Panc1 (cell line): ENCODE data around the gene HFE. TPM values are rescaled to one million over a fixed set of nuclear protein-coding genes. Genes with fewer than 3 reads are reported as not detected.

ENCODE experiments used
- ATAC-seq: fragments of 200-7000 bp; cut with Tn5 transposase; 2 replicates; pipeline ENCODE4 v1.9.1; 2020; ENCODE audit warnings: mild to moderate bottlenecking, moderate library complexity
- BruUV-seq: library from RNA; stranded (reverse); fragments of 400-500 nt; replicated peaks from 2 replicates; lab custom pipeline; 2021; lab: Mats Ljungman, UMichigan
- CTCF ChIA-PET: fragments of 300-600 bp; sonication (Branson Sonifier 250); formaldehyde crosslinking; loops from one replicate; lab custom pipeline; 2022; ENCODE audit warnings: antibody characterized with exemption; lab: Charles Lee
- POLR2A ChIA-PET: fragments of 300-600 bp; sonication (Branson Sonifier 250); formaldehyde crosslinking; loops from one replicate; lab custom pipeline; 2022; ENCODE audit warnings: antibody characterized with exemption; lab: Charles Lee
- DNase-seq: peaks from one replicate; pipeline ENCODE4 v3.0.0-alpha.2; 2010; ENCODE audit warnings: low read depth, low spot score
- H3K27ac ChIP-seq: 2 replicates; pipeline ENCODE4 v1.5.1; 2011; ENCODE audit warnings: mild to moderate bottlenecking, low read length, inconsistent platforms
- H3K27me3 ChIP-seq: fragments of 200-500 bp; sonication (Bioruptor generic); 2 replicates; pipeline ENCODE4 v1.6.0; 2014; ENCODE audit warnings: low read length, inconsistent platforms; ENCODE audit not compliant: control insufficient read depth, insufficient read depth
- H3K36me3 ChIP-seq: fragments of 200-500 bp; sonication (Bioruptor generic); 2 replicates; pipeline ENCODE4 v1.5.1; 2014; ENCODE audit warnings: inconsistent platforms, mild to moderate bottlenecking, low read length, moderate library complexity; ENCODE audit not compliant: control insufficient read depth, insufficient read depth
- H3K4me1 ChIP-seq: 2 replicates; pipeline ENCODE4 v1.5.1; 2011; ENCODE audit warnings: inconsistent platforms, mild to moderate bottlenecking, low read length, moderate library complexity; ENCODE audit not compliant: control insufficient read depth, insufficient read depth
- H3K4me3 ChIP-seq, 2 experiments: 2 replicates each; pipeline ENCODE4 v1.5.1; 2011 to 2012; ENCODE audit warnings: low read depth in 2 of 2, low read length in 2 of 2, mild to moderate bottlenecking in 2 of 2, inconsistent platforms in 1 of 2, moderate library complexity in 1 of 2
- H3K9me3 ChIP-seq: fragments of 200-500 bp; sonication (Bioruptor generic); 2 replicates; pipeline ENCODE4 v1.5.1; 2014; ENCODE audit warnings: low read depth, mild to moderate bottlenecking, inconsistent platforms, low read length, moderate library complexity; ENCODE audit not compliant: control insufficient read depth, insufficient read depth
- POLR2AphosphoS5 ChIP-seq: IDR thresholded peaks from 2 replicates; pipeline ENCODE4 v1.6.1; 2012; ENCODE audit warnings: mild to moderate bottlenecking, low read depth, low read length, moderate library complexity
- SIN3A ChIP-seq: IDR thresholded peaks from 2 replicates; pipeline ENCODE4 v1.6.1; 2012; ENCODE audit warnings: low read depth, mild to moderate bottlenecking, low read length, moderate library complexity, borderline replicate concordance; ENCODE audit not compliant: insufficient read depth
- TCF7L2 ChIP-seq: IDR thresholded peaks from 2 replicates; pipeline ENCODE4 v1.6.1; 2011; ENCODE audit warnings: mild to moderate bottlenecking, low read depth, low read length, inconsistent platforms
- in situ Hi-C: cut with HindIII; loops from 2 replicates; pipeline ENCODE4 v1.10.0; 2016; ENCODE audit warnings: low sequenced_read_pairs, low pct_unique_long_range_greater_than_20kb
- intact Hi-C: fragments of 100-400 bp; cut with micrococcal nuclease; formaldehyde crosslinking; loops from one replicate; pipeline ENCODE4 v1.10.0; 2022; ENCODE audit not compliant: unreplicated experiment
- total RNA-seq: library from RNA; stranded (reverse); gene quantifications from one replicate; pipeline ENCODE4 v1.2.1, GENCODE V29; 2021; ENCODE audit not compliant: unreplicated experiment
- TF ChIP-seq, protein P1 (sequence below), 2 experiments: IDR thresholded peaks; 2 replicates each; pipeline ENCODE4 v1.6.1; 2011 to 2012; ENCODE audit warnings: low read depth in 2 of 2, control low read depth in 1 of 2, low read length in 1 of 2, mild to moderate bottlenecking in 1 of 2, moderate library complexity in 1 of 2; ENCODE audit not compliant: insufficient read depth in 1 of 2
- TF ChIP-seq, protein P2 (sequence below): fragments of 450-650 bp; IDR thresholded peaks from 2 replicates; pipeline ENCODE4 v1.5.1; 2017; ENCODE audit warnings: mild to moderate bottlenecking

Gene HFE
- total RNA-seq, 1 experiment from 2014 or later = 12.1 TPM

DNA sequence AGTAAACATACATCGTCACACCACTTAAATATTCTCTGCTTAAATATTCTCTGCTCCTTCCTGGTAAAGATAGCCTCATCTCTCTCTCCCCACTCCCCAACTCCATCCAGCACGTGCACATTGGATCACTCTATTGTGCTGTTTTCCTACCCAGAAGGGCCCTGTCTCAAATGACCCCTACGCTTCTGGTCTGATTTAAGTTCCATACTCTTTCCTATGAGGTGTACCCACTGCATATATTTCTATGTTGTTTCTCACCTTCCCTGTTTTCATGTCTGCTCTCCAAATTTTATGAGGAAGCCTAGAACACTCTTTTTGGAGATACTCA is 53.7 kb downstream of the HFE start:
- BruUV-seq = no TSS peak
- Histone ChIP-seq H3K4me3 (no peak overlapping the region), H3K27me3 (no peaks in the 10 kb centered on the region), H3K4me1 (peaks cover 8% of the 10 kb centered on the region; the same call in 1 of the 2 replicates), H3K36me3 (peaks cover 8% of the 10 kb centered on the region), H3K9me3 (no peaks in the 10 kb centered on the region), H3K27ac (no peak overlapping the region)
- ChIA-PET POLR2A (no interaction called here), CTCF (no interaction called here)
- intact Hi-C loops = no loop called here
- DNase-seq = no peak
- in situ Hi-C loops = no loop called here
- TF ChIP-seq, protein P1, sequence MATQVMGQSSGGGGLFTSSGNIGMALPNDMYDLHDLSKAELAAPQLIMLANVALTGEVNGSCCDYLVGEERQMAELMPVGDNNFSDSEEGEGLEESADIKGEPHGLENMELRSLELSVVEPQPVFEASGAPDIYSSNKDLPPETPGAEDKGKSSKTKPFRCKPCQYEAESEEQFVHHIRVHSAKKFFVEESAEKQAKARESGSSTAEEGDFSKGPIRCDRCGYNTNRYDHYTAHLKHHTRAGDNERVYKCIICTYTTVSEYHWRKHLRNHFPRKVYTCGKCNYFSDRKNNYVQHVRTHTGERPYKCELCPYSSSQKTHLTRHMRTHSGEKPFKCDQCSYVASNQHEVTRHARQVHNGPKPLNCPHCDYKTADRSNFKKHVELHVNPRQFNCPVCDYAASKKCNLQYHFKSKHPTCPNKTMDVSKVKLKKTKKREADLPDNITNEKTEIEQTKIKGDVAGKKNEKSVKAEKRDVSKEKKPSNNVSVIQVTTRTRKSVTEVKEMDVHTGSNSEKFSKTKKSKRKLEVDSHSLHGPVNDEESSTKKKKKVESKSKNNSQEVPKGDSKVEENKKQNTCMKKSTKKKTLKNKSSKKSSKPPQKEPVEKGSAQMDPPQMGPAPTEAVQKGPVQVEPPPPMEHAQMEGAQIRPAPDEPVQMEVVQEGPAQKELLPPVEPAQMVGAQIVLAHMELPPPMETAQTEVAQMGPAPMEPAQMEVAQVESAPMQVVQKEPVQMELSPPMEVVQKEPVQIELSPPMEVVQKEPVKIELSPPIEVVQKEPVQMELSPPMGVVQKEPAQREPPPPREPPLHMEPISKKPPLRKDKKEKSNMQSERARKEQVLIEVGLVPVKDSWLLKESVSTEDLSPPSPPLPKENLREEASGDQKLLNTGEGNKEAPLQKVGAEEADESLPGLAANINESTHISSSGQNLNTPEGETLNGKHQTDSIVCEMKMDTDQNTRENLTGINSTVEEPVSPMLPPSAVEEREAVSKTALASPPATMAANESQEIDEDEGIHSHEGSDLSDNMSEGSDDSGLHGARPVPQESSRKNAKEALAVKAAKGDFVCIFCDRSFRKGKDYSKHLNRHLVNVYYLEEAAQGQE (IDR thresholded peaks at IDR 0.05; ENCODE audit: insufficient read depth in 1 of 2, low read depth in 2 of 2, low read length in 1 of 2) = no peak
- TF ChIP-seq TCF7L2 (no peak), POLR2AphosphoS5 (no peak), SIN3A (no peak)
- TF ChIP-seq, protein P2, sequence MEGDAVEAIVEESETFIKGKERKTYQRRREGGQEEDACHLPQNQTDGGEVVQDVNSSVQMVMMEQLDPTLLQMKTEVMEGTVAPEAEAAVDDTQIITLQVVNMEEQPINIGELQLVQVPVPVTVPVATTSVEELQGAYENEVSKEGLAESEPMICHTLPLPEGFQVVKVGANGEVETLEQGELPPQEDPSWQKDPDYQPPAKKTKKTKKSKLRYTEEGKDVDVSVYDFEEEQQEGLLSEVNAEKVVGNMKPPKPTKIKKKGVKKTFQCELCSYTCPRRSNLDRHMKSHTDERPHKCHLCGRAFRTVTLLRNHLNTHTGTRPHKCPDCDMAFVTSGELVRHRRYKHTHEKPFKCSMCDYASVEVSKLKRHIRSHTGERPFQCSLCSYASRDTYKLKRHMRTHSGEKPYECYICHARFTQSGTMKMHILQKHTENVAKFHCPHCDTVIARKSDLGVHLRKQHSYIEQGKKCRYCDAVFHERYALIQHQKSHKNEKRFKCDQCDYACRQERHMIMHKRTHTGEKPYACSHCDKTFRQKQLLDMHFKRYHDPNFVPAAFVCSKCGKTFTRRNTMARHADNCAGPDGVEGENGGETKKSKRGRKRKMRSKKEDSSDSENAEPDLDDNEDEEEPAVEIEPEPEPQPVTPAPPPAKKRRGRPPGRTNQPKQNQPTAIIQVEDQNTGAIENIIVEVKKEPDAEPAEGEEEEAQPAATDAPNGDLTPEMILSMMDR = no peak
- no peak for ATAC-seq

DNA sequence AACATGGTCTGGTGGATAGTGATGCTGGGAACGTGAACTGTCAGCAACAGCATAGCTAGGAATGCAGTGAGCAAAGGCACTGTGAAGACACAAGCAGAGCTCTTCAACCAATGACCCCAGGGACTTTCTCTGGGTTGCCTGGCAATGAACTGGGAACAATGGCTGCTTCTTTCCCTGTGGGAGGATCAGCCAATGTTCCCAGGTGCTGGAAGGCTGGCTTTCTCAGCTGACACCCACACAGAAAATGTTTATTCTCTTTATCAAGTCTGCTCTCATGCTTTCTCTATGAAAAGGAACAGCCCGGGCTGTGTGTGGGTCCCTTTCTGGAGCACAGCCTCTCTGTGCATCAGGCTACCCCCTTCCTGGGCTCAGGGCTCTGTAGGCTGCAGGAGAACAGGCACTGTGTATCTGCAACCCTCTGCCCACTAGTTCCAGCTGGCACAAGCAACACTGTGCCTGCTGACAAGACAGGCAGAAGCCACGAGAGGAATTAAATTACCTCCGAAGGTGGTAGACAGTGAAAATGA is 54.2 kb downstream of the HFE start:
- peak; percentile 53; the same call in 1 of the 2 replicates for ATAC-seq
- BruUV-seq = no TSS peak

More for the DNA sequence above, 54.2 kb downstream of the HFE start:
- CTCF ChIA-PET = no interaction called here
- Histone ChIP-seq H3K27ac (peak overlapping the region; percentile 23; the same call in 1 of the 2 replicates), H3K36me3 (peaks cover 8% of the 10 kb centered on the region), H3K9me3 (no peaks in the 10 kb centered on the region), H3K4me1 (peaks cover 5% of the 10 kb centered on the region; the same call in 1 of the 2 replicates), H3K4me3 (no peak overlapping the region), H3K27me3 (no peaks in the 10 kb centered on the region)
- POLR2A ChIA-PET = interaction anchor here (1.0 kb wide), 1 partner anchor 58 kb away, joined by 3 read pairs; a partner anchor contains a TSS
- TF ChIP-seq, protein P1 (IDR thresholded peaks at IDR 0.05; ENCODE audit: insufficient read depth in 1 of 2, low read depth in 2 of 2, low read length in 1 of 2) = no peak
- TF ChIP-seq, protein P2 = no peak
- TF ChIP-seq TCF7L2 (no peak), SIN3A (no peak), POLR2AphosphoS5 (no peak)
- intact Hi-C loops = no loop called here
- in situ Hi-C loops = no loop called here
- no peak for DNase-seq
